LNCAP (cell line): Measurements from ENCODE around the gene KLF16.

Source experiments
- CTCF ChIP-seq: fragments of 450-650 bp; IDR thresholded peaks from 2 replicates; pipeline ENCODE4 v1.5.1; 2017; ENCODE audit warnings: mild to moderate bottlenecking

KLF16 gene

GRCh38 chr19:1819341-1820255, 43.8 kb downstream of the KLF16 start:
- no peak for TF ChIP-seq CTCF

- TF ChIP-seq CTCF, result no peak
These were observed 44.7 kb downstream of the KLF16 start for GRCh38 chr19:1818549-1819195.

GRCh38 chr19:1817553-1818179, 45.7 kb downstream of the KLF16 start:
- TF ChIP-seq CTCF, result no peak

- no peak for TF ChIP-seq CTCF
These were observed 46.7 kb downstream of the KLF16 start for GRCh38 chr19:1816530-1817298.

GRCh38 chr19:1815605-1816529, 47.5 kb downstream of the KLF16 start:
- TF ChIP-seq CTCF, result no peak

- no peak for TF ChIP-seq CTCF
These were observed 48.4 kb downstream of the KLF16 start for GRCh38 chr19:1814833-1815604.
